PFSK-1 (cell line): ENCODE measurements around the gene SLC8A3.

Source experiments
- POLR2AphosphoS5 ChIP-seq: IDR thresholded peaks from 2 replicates; pipeline ENCODE4 v1.6.1; 2012; ENCODE audit warnings: low read depth, mild to moderate bottlenecking, control low read depth, low read length, moderate library complexity
- SIN3A ChIP-seq: IDR thresholded peaks from 2 replicates; pipeline ENCODE4 v1.6.1; 2012; ENCODE audit warnings: mild to moderate bottlenecking, low read length, moderate library complexity, borderline replicate concordance; ENCODE audit not compliant: insufficient read depth
- TAF1 ChIP-seq: IDR thresholded peaks from 2 replicates; pipeline ENCODE4 v1.6.1; 2012; ENCODE audit warnings: low read length, control low read depth, borderline replicate concordance; ENCODE audit not compliant: insufficient read depth

- no peak for TF ChIP-seq POLR2AphosphoS5
- no peak for TF ChIP-seq SIN3A
- no peak for TF ChIP-seq TAF1
These were observed 65.0 kb downstream of the SLC8A3 start for GRCh38 chr14:70123796-70124195.
